Measurements from ENCODE around the gene MT1B.

GRCh38 chr16:56628486-56629350 is 23.0 kb upstream of the MT1B start:
- TF ChIP-seq POLR2AphosphoS5 (IDR thresholded peaks at IDR 0.05) = no peak
- no peak for TF ChIP-seq CTCF (IDR thresholded peaks at IDR 0.05)
- TF ChIP-seq POLR2A (IDR thresholded peaks at IDR 0.05) = no peak
- no peak for TF ChIP-seq EP300 (IDR thresholded peaks at IDR 0.05)

Data from sigmoid colon (tissue), 4 donors.